ENCODE results near the gene MAP7. TPM values are rescaled to one million over a fixed set of nuclear protein-coding genes. Genes with fewer than 3 reads are reported as not detected.

MAP7 gene
- total and polyA plus RNA-seq, 2 experiments from 2014 or later = 44.7 to 49.2 TPM

DNA sequence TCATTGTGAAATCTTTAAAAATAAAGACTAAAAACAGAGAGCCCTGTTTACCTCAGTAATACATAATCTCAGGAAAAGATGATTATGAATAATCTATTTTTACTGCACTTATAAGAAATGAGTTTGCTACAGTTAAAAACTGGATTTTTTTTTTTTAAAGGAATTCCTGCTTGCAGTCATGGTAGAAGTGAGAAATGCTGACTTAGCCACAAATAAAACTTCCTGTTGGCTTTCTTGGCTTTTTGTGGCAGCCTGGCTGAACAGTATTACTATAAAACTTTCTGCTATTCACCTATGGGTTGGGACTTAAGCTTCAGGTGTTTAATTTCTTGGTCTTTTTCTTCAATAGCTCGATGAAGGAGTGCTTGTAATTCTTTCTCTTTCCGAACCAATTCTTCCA, 12.0 kb upstream of the MAP7 start:
- TF ChIP-seq ZNF462 (CRISPR knock-in tag; IDR thresholded peaks at IDR 0.05) (no peak), JUNB (IDR thresholded peaks at IDR 0.05; ENCODE audit: unreplicated experiment) (no peak), CREB1 (CRISPR knock-in tag; IDR thresholded peaks at IDR 0.05; ENCODE audit: low read depth) (no peak), REST (IDR thresholded peaks at IDR 0.05; ENCODE audit: unreplicated experiment) (no peak), CTCF (conservative IDR thresholded peaks at IDR 0.05; ENCODE audit: low read depth in 2 of 2) (no peak), NANOG (IDR thresholded peaks at IDR 0.05; ENCODE audit: borderline replicate concordance) (no peak), STAT1 (IDR thresholded peaks at IDR 0.05; ENCODE audit: unreplicated experiment) (no peak), EZH2phosphoT487 (IDR thresholded peaks at IDR 0.05; ENCODE audit: unreplicated experiment) (no peak), POLR2AphosphoS5 (IDR thresholded peaks at IDR 0.05; ENCODE audit: low read depth) (no peak), EZH2 (IDR thresholded peaks at IDR 0.05; ENCODE audit: low read depth, unreplicated experiment) (no peak), ZNF114 (CRISPR knock-in tag; IDR thresholded peaks at IDR 0.05) (no peak), ZNF331 (CRISPR knock-in tag; IDR thresholded peaks at IDR 0.05; ENCODE audit: low read depth) (no peak)
- TF ChIP-seq, protein P1, sequence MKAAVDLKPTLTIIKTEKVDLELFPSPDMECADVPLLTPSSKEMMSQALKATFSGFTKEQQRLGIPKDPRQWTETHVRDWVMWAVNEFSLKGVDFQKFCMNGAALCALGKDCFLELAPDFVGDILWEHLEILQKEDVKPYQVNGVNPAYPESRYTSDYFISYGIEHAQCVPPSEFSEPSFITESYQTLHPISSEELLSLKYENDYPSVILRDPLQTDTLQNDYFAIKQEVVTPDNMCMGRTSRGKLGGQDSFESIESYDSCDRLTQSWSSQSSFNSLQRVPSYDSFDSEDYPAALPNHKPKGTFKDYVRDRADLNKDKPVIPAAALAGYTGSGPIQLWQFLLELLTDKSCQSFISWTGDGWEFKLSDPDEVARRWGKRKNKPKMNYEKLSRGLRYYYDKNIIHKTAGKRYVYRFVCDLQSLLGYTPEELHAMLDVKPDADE (IDR thresholded peaks at IDR 0.05) = no peak

More for the DNA sequence above, 12.0 kb upstream of the MAP7 start:
- DNase-seq (ENCODE audit: low spot score) (no peak), ATAC-seq (no peak)
- Mint-ChIP-seq H3K27ac (no peak overlapping the region), H3K36me3 (ENCODE audit: low read depth) (no peaks in the 10 kb centered on the region), H3K9me3 (no peaks in the 10 kb centered on the region), H3K4me1 (no peaks in the 10 kb centered on the region; the same call in 2 of the 3 replicates), H3K4me3 (no peak overlapping the region), H3K27me3 (ENCODE audit: insufficient read depth, low read depth, poor library complexity) (no peaks in the 10 kb centered on the region)
- Histone ChIP-seq H3K36me3 (ENCODE audit: insufficient read depth) (no peaks in the 10 kb centered on the region), H3K4me2 (no peak overlapping the region), H4K20me1 (replicated peaks; ENCODE audit: insufficient read depth) (no peaks in the 10 kb centered on the region), H3K27me3 (ENCODE audit: insufficient read depth) (no peaks in the 10 kb centered on the region), H3F3A (replicated peaks; ENCODE audit: low read depth) (no peaks in the 10 kb centered on the region), H2AFZ (no peak overlapping the region), H3K27ac (ENCODE audit: low read depth) (no peak overlapping the region), H3K9me2 (ENCODE audit: insufficient read depth) (no peaks in the 10 kb centered on the region), H3K4me3 (no peak overlapping the region), H3K79me2 (replicated peaks; ENCODE audit: insufficient read depth) (no peaks in the 10 kb centered on the region), H3K4me1 (ENCODE audit: insufficient read depth) (no peaks in the 10 kb centered on the region)
